Measurements from ENCODE around the gene SPIB. TPM values are rescaled to one million over a fixed set of nuclear protein-coding genes. Genes with fewer than 3 reads are reported as not detected.

The SPIB gene
- total RNA-seq, 5 donors from 2014 or later (not counting 1 experiment from before 2014, with no cell fraction given): 0.72 to 9.7 (median 4.1) TPM

GRCh38 chr19:50412419-50412818 is 6.3 kb upstream of the SPIB start:
- H3K4me3 Mint-ChIP-seq: no peak overlapping the region
- DNase-seq (no peak), ATAC-seq (replicated peaks in 1 of 4) (no peak)
- no peaks in the 10 kb centered on the region for H3K9me3 ChIP-seq
- POLR2A ChIA-PET: interaction anchor here in 1 of 2 donors (0.6 kb wide), 1 partner anchor 81 kb away, joined by 3 read pairs; no protein-coding TSS in a partner anchor
- H3K27ac Mint-ChIP-seq: no peak overlapping the region
- no CpG with 5 or more reads among the region's 2 CpGs for WGBS (ENCODE audit: insufficient coverage)
- peaks cover 0 to 8% of the 10 kb centered on the region in 2 experiments for H3K4me1 ChIP-seq (ENCODE audit: control insufficient read depth in 1 of 2, extremely low read depth in 1 of 2, insufficient read depth in 2 of 2, low read length in 2 of 2)
- no peaks in the 10 kb centered on the region for H3K27me3 ChIP-seq (replicated peaks in 1 of 2; ENCODE audit: control insufficient read depth in 2 of 2, extremely low read depth in 1 of 2, insufficient read depth in 2 of 2, low read length in 1 of 2)
- peaks cover 9 to 12% of the 10 kb centered on the region in 2 donors for H3K36me3 ChIP-seq (ENCODE audit: control insufficient read depth in 2 of 2, extremely low read depth in 1 of 2, insufficient read depth in 1 of 2, low read length in 1 of 2)
- H3K27me3 Mint-ChIP-seq: no peaks in the 10 kb centered on the region
- no peak overlapping the region for H3K27ac ChIP-seq (ENCODE audit: low read length)
- H3K4me1 Mint-ChIP-seq: no peaks in the 10 kb centered on the region
- no peak overlapping the region for H3K4me3 ChIP-seq (ENCODE audit: control insufficient read depth in 1 of 2, extremely low read depth in 1 of 2, low read length in 1 of 2)
- H3K36me3 Mint-ChIP-seq: peaks cover 9% of the 10 kb centered on the region
- CTCF ChIA-PET: interaction anchor here in 1 of 2 donors (1.1 kb wide), 1 partner anchor 55 kb away, joined by 3 read pairs; no protein-coding TSS in a partner anchor
- no peaks in the 10 kb centered on the region for H3K9me3 Mint-ChIP-seq

GRCh38 chr19:50413096-50413495 is 5.6 kb upstream of the SPIB start:
- ATAC-seq (replicated peaks in 1 of 4): no peak
- no peaks in the 10 kb centered on the region for H3K4me1 Mint-ChIP-seq
- ChIA-PET POLR2A (no interaction called here), CTCF (no interaction called here)
- H3K4me3 ChIP-seq (ENCODE audit: control insufficient read depth in 1 of 2, extremely low read depth in 1 of 2, low read length in 1 of 2): no peak overlapping the region
- no peaks in the 10 kb centered on the region for H3K27me3 Mint-ChIP-seq
- no peak overlapping the region for H3K27ac ChIP-seq (ENCODE audit: low read length)
- peaks cover 0 to 8% of the 10 kb centered on the region in 2 experiments for H3K4me1 ChIP-seq (ENCODE audit: control insufficient read depth in 1 of 2, extremely low read depth in 1 of 2, insufficient read depth in 2 of 2, low read length in 2 of 2)
- H3K27me3 ChIP-seq (replicated peaks in 1 of 2; ENCODE audit: control insufficient read depth in 2 of 2, extremely low read depth in 1 of 2, insufficient read depth in 2 of 2, low read length in 1 of 2): peaks cover 0 to 5% of the 10 kb centered on the region in 2 experiments
- no peak overlapping the region for H3K4me3 Mint-ChIP-seq
- H3K9me3 ChIP-seq: no peaks in the 10 kb centered on the region
- H3K36me3 Mint-ChIP-seq: peaks cover 9% of the 10 kb centered on the region
- WGBS (ENCODE audit: insufficient coverage): 95% methylated on average over 10 of the region's 13 CpGs
- no peak overlapping the region for H3K27ac Mint-ChIP-seq
- H3K36me3 ChIP-seq (ENCODE audit: control insufficient read depth in 2 of 2, extremely low read depth in 1 of 2, insufficient read depth in 1 of 2, low read length in 1 of 2): peaks cover 9 to 12% of the 10 kb centered on the region in 2 donors
- H3K9me3 Mint-ChIP-seq: no peaks in the 10 kb centered on the region
- DNase-seq: no peak

DNA sequence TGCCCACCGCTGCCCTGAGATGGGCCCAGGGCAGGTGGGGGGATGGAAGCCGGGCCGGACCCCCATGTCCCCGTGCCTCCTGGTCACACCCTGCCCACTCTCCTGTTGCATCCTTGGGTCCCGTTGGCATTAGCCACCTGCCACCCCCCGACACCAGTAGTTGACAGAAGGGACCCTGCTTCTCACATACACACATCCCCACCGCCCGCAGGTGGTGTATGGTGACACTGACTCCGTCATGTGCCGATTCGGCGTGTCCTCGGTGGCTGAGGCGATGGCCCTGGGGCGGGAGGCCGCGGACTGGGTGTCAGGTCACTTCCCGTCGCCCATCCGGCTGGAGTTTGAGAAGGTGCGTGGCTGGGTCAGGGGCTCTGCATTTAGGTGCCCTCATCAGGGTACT is 5.2 kb upstream of the SPIB start:
- Mint-ChIP-seq H3K36me3 (peaks cover 8% of the 10 kb centered on the region), H3K27ac (no peak overlapping the region), H3K9me3 (no peaks in the 10 kb centered on the region), H3K4me3 (no peak overlapping the region), H3K4me1 (no peaks in the 10 kb centered on the region), H3K27me3 (peaks cover 0 to 2% of the 10 kb centered on the region in 2 donors)
- 98% methylated on average over 21 of the region's 21 CpGs for WGBS (ENCODE audit: insufficient coverage)
- Histone ChIP-seq H3K27me3 (replicated peaks in 1 of 2; ENCODE audit: control insufficient read depth in 2 of 2, extremely low read depth in 1 of 2, insufficient read depth in 2 of 2, low read length in 1 of 2) (peaks cover 0 to 9% of the 10 kb centered on the region in 2 experiments), H3K27ac (ENCODE audit: low read length) (no peak overlapping the region), H3K4me1 (ENCODE audit: control insufficient read depth in 1 of 2, extremely low read depth in 1 of 2, insufficient read depth in 2 of 2, low read length in 2 of 2) (peaks cover 0 to 8% of the 10 kb centered on the region in 2 experiments), H3K36me3 (ENCODE audit: control insufficient read depth in 2 of 2, extremely low read depth in 1 of 2, insufficient read depth in 1 of 2, low read length in 1 of 2) (peaks cover 9 to 11% of the 10 kb centered on the region in 2 donors), H3K9me3 (no peaks in the 10 kb centered on the region), H3K4me3 (ENCODE audit: control insufficient read depth in 1 of 2, extremely low read depth in 1 of 2, low read length in 1 of 2) (no peak overlapping the region)
- ChIA-PET POLR2A (no interaction called here), CTCF (no interaction called here)
- DNase-seq (no peak), ATAC-seq (replicated peaks in 1 of 4) (no peak)

DNA sequence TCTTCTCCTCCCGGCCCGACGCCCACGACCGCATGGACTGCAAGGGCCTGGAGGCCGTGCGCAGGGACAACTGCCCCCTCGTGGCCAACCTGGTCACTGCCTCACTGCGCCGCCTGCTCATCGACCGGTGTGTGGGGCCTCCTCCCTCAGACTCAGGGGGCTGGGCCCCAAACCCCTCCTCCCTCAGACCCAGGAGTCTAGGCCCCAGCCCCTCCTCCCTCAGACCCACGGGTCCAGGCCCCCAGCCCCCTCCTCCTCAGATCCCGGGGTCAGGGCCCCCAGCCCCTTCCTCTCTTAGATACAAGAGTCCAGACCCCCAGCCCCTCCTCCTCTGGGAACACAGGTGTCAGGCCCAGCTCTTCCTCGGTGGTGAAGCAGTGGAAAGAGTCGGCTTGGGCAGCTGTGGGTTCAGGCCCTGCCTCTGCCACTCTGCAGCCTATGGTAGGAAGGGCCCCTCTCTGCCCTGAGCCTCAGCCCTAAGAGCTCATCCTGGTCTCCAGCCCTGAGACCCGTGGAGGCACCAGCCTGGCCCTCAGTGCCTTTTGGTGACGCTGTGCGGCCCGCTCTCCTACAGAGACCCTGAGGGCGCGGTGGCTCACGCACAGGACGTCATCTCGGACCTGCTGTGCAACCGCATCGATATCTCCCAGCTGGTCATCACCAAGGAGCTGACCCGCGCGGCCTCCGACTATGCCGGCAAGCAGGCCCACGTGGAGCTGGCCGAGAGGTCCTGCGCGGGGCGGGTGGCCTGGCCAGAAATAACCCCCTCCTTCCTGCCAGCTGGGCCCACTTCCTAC is 3.7 kb upstream of the SPIB start:
- peak; percentile 79 to 90 (median 82) for ATAC-seq (replicated peaks in 1 of 4)
- peaks cover 7 to 12% (median 8%) of the 10 kb centered on the region in 3 donors for H3K4me1 Mint-ChIP-seq

DNA sequence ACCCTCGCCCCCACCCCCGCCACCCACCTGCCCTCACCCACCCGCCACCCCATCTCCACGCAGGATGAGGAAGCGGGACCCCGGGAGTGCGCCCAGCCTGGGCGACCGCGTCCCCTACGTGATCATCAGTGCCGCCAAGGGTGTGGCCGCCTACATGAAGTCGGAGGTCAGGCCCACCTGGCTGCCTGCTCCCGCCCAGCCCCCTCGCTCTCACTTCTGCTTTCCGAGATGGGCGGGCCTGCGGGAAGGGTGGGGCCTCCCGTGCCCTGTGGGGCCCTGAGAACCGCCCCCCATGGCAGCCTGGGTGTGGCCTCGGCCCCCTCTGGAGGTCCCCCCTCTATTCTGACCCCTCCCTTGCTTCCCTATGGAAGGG is 3.1 kb upstream of the SPIB start:
- ATAC-seq (replicated peaks in 1 of 4): peak in 1 of 4 experiments; percentile 19
- peaks cover 0 to 15% of the 10 kb centered on the region in 2 experiments for H3K4me1 ChIP-seq (ENCODE audit: control insufficient read depth in 1 of 2, extremely low read depth in 1 of 2, insufficient read depth in 2 of 2, low read length in 2 of 2)
- Mint-ChIP-seq H3K4me3 (no peak overlapping the region), H3K36me3 (peaks cover 5% of the 10 kb centered on the region), H3K9me3 (no peaks in the 10 kb centered on the region), H3K27me3 (peaks cover 16 to 18% of the 10 kb centered on the region in 2 donors), H3K4me1 (peaks cover 10 to 15% (median 11%) of the 10 kb centered on the region in 3 donors), H3K27ac (no peak overlapping the region)
- peaks cover 0 to 9% of the 10 kb centered on the region in 2 donors for H3K36me3 ChIP-seq (ENCODE audit: control insufficient read depth in 2 of 2, extremely low read depth in 1 of 2, insufficient read depth in 1 of 2, low read length in 1 of 2)
- H3K27ac ChIP-seq (ENCODE audit: low read length): no peak overlapping the region
- no peaks in the 10 kb centered on the region for H3K9me3 ChIP-seq
- peaks cover 5 to 24% of the 10 kb centered on the region in 2 experiments for H3K27me3 ChIP-seq (replicated peaks in 1 of 2; ENCODE audit: control insufficient read depth in 2 of 2, extremely low read depth in 1 of 2, insufficient read depth in 2 of 2, low read length in 1 of 2)
- CTCF ChIA-PET: interaction anchor here in 1 of 2 donors (0.8 to 1.2 kb wide), 2 partner anchors 21 to 47 kb away, joined by 4 to 6 read pairs; no protein-coding TSS in a partner anchor
- no peak overlapping the region for H3K4me3 ChIP-seq (ENCODE audit: control insufficient read depth in 1 of 2, extremely low read depth in 1 of 2, low read length in 1 of 2)
- POLR2A ChIA-PET: no interaction called here
- 76% methylated on average over 15 of the region's 22 CpGs for WGBS (ENCODE audit: insufficient coverage)
- peak in 9 of 35 experiments; percentile 11 to 62 (median 24) for DNase-seq

More for the DNA sequence above, 3.7 kb upstream of the SPIB start:
- WGBS (ENCODE audit: insufficient coverage): 57% methylated on average over 17 of the region's 37 CpGs
- no peak overlapping the region for H3K4me3 Mint-ChIP-seq
- ChIA-PET CTCF (interaction anchor here in 1 of 2 donors (0.8 to 1.2 kb wide), 2 partner anchors 22 to 46 kb away, joined by 4 to 6 read pairs; no protein-coding TSS in a partner anchor), POLR2A (no interaction called here)
- Histone ChIP-seq H3K27me3 (replicated peaks in 1 of 2; ENCODE audit: control insufficient read depth in 2 of 2, extremely low read depth in 1 of 2, insufficient read depth in 2 of 2, low read length in 1 of 2) (peaks cover 5 to 24% of the 10 kb centered on the region in 2 experiments), H3K36me3 (ENCODE audit: control insufficient read depth in 2 of 2, extremely low read depth in 1 of 2, insufficient read depth in 1 of 2, low read length in 1 of 2) (peaks cover 3 to 9% of the 10 kb centered on the region in 2 donors), H3K9me3 (no peaks in the 10 kb centered on the region), H3K4me3 (ENCODE audit: control insufficient read depth in 1 of 2, extremely low read depth in 1 of 2, low read length in 1 of 2) (no peak overlapping the region), H3K27ac (ENCODE audit: low read length) (peak overlapping the region; percentile 6), H3K4me1 (ENCODE audit: control insufficient read depth in 1 of 2, extremely low read depth in 1 of 2, insufficient read depth in 2 of 2, low read length in 2 of 2) (peaks cover 0 to 15% of the 10 kb centered on the region in 2 experiments)
- H3K9me3 Mint-ChIP-seq: no peaks in the 10 kb centered on the region
- peak; percentile 12 to 81 (median 64) for DNase-seq
- H3K36me3 Mint-ChIP-seq: peaks cover 10% of the 10 kb centered on the region
- H3K27ac Mint-ChIP-seq: no peak overlapping the region
- H3K27me3 Mint-ChIP-seq: peaks cover 11 to 13% of the 10 kb centered on the region in 2 donors

DNA sequence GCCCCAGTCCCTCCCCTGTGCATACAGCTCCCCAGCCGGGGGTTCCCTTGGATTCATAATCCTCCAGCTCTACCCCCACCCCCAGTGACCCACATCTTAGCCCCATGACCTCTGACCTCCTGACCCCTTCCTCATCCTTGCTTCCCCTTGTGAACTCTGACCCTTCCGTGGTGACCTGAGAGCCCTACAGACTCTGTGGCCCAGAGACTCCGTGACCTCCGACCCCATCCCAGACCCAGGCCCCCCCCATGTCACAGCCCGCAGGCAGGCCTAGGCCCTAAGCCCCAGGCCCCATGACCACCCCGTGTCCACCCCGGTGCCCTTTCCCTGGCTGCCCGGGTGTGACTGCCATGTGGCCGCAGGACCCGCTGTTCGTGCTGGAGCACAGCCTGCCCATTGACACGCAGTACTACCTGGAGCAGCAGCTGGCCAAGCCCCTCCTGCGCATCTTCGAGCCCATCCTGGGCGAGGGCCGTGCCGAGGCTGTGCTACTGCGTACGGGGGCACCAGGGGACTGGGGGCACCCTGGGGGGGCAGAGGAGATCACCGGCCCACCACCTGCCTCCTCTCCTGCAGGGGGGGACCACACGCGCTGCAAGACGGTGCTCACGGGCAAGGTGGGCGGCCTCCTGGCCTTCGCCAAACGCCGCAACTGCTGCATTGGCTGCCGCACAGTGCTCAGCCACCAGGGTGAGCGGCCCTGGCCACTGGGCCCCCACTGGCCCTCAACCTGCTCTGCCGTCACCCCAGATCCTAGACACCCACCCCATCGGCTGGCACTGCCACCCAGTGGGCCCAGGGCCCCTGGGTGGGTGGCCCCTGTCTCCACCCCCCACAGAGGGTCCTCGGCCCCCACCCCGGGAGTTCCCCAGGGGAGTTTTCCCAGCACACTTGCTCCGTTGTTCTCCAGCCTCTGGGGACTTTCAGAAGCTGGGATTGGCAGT is 2.4 kb upstream of the SPIB start:
- H3K4me3 Mint-ChIP-seq: no peak overlapping the region
- ATAC-seq (replicated peaks in 1 of 4) (no peak), DNase-seq (no peak)
- ChIA-PET POLR2A (no interaction called here), CTCF (no interaction called here)
- no peak overlapping the region for H3K4me3 ChIP-seq (ENCODE audit: control insufficient read depth in 1 of 2, extremely low read depth in 1 of 2, low read length in 1 of 2)
- H3K36me3 ChIP-seq (ENCODE audit: control insufficient read depth in 2 of 2, extremely low read depth in 1 of 2, insufficient read depth in 1 of 2, low read length in 1 of 2): peaks cover 0 to 3% of the 10 kb centered on the region in 2 donors
- H3K27ac ChIP-seq (ENCODE audit: low read length): no peak overlapping the region
- WGBS (ENCODE audit: insufficient coverage): 89% methylated on average over 29 of the region's 35 CpGs
- peaks cover 10 to 15% (median 11%) of the 10 kb centered on the region in 3 donors for H3K4me1 Mint-ChIP-seq
- peaks cover 0 to 15% of the 10 kb centered on the region in 2 experiments for H3K4me1 ChIP-seq (ENCODE audit: control insufficient read depth in 1 of 2, extremely low read depth in 1 of 2, insufficient read depth in 2 of 2, low read length in 2 of 2)
- peaks cover 5% of the 10 kb centered on the region for H3K36me3 Mint-ChIP-seq
- peaks cover 5 to 25% of the 10 kb centered on the region in 2 experiments for H3K27me3 ChIP-seq (replicated peaks in 1 of 2; ENCODE audit: control insufficient read depth in 2 of 2, extremely low read depth in 1 of 2, insufficient read depth in 2 of 2, low read length in 1 of 2)
- H3K27me3 Mint-ChIP-seq: peaks cover 21 to 23% of the 10 kb centered on the region in 2 donors
- H3K27ac Mint-ChIP-seq: no peak overlapping the region
- H3K9me3 Mint-ChIP-seq: no peaks in the 10 kb centered on the region
- no peaks in the 10 kb centered on the region for H3K9me3 ChIP-seq

All from T-cell (primary cell).